Stomach (tissue), 9 donors: ENCODE measurements around the gene GAB1. TPM values are rescaled to one million over a fixed set of nuclear protein-coding genes. Genes with fewer than 3 reads are reported as not detected.

Experiments
- DNase-seq, 2 donors: peaks; one replicate each; pipeline versions ENCODE4 v3.0.0 to v3.0.0-alpha.2; 2013 to 2019
- H3K27ac ChIP-seq, 5 donors: fragments of 200-600 bp in 4 of 5; sonication (generic) in 4 of 5; one replicate each; pipeline ENCODE4 v1.5.1; 2013 to 2019; ENCODE audit warnings: mild to moderate bottlenecking in 1 of 5, moderate library complexity in 1 of 5
- H3K27me3 ChIP-seq, 3 donors: fragments of 200-600 bp; sonication (generic); one replicate each; pipeline ENCODE4 v1.5.1; 2017 to 2019; ENCODE audit warnings: mixed run types in 1 of 3
- H3K36me3 ChIP-seq, 4 donors: fragments of 200-600 bp; sonication (generic); 1 replicate in 3 of 4; 2 replicates in 1 of 4; pipeline ENCODE4 v1.5.1; 2016 to 2019
- H3K4me1 ChIP-seq, 4 donors: fragments of 200-600 bp; sonication (generic); one replicate each; pipeline ENCODE4 v1.5.1; 2016 to 2019
- H3K4me3 ChIP-seq, 4 donors: fragments of 200-600 bp; sonication (generic) in 3 of 4; one replicate each; pipeline ENCODE4 v1.5.1; 2016 to 2019; ENCODE audit warnings: mild to moderate bottlenecking in 1 of 4
- H3K9me3 ChIP-seq, 4 donors: fragments of 200-600 bp; sonication (generic); one replicate each; pipeline ENCODE4 v1.5.1; 2016 to 2019
- EP300 ChIP-seq: sonication (generic); formaldehyde crosslinking; IDR thresholded peaks from one replicate; pipeline ENCODE4 v1.6.1; 2017; ENCODE audit warnings: antibody characterized with exemption
- POLR2A ChIP-seq, 4 donors: fragments of 450-650 bp; IDR thresholded peaks; one replicate each; pipeline ENCODE4 v1.6.1; 2016; ENCODE audit warnings: antibody characterized with exemption in 4 of 4, control low read depth in 2 of 4, mild to moderate bottlenecking in 1 of 4, moderate library complexity in 1 of 4
- POLR2AphosphoS5 ChIP-seq, 3 donors: sonication (generic); formaldehyde crosslinking; IDR thresholded peaks; one replicate each; pipeline ENCODE4 v1.6.1; 2016; ENCODE audit warnings: antibody characterized with exemption in 3 of 3
- WGBS, 5 donors: extraction: QIAGEN DNeasy Blood & Tissue Kit in 3 of 5; methylation state at CpG; one replicate each; pipeline versions ENCODE4 v1.1.5 to v1.1.7; 2013 to 2018; 5-methylcytosine and 5-hydroxymethylcytosine counted together
- intact Hi-C: fragments of 100-400 bp; cut with DNase I; formaldehyde crosslinking; loops from one replicate; pipeline ENCODE4 v1.15.1; 2023; ENCODE audit warnings: low total_unique reads
- polyA plus RNA-seq, 3 donors: library from polyadenylated mRNA; stranded (reverse); fragments of 200-250 nt; gene quantifications; one replicate each; pipeline ENCODE4 v1.2.3, GENCODE V29; 2013
- total RNA-seq, 5 donors: library from RNA; depleted of rRNA; stranded (reverse); fragments of >200 nt; gene quantifications; one replicate each; pipeline versions ENCODE4 v1.1.0 to v1.2.3, GENCODE V29; 2014 to 2016
- TF ChIP-seq, protein P1 (sequence below), 7 experiments: fragments of 450-650 bp in 4 of 7; fragments of 200-600 bp in 3 of 7; sonication (generic) in 3 of 7; IDR thresholded peaks; one replicate each; pipeline ENCODE4 v1.5.1; 2016 to 2019; ENCODE audit warnings: antibody characterized with exemption in 7 of 7, control low read depth in 2 of 7, mild to moderate bottlenecking in 1 of 7
- donor health status: healthy with polysubstance abuse.
- donor health status: Bipolar disorder and iron deficiency.
- donor health status: healthy.

GAB1 gene
- total and polyA plus RNA-seq, 8 donors = 3.2 to 101 (median 29.0) TPM

- no peaks in the 10 kb centered on the region for H3K27me3 ChIP-seq
- H3K36me3 ChIP-seq = peaks cover 0 to 67% (median 54%) of the 10 kb centered on the region in 4 donors
- 86 to 94% (median 93%) methylated on average over 1 of the region's 1 CpG for WGBS, 5 donors
- H3K4me1 ChIP-seq = peaks cover 0 to 8% (median 0%) of the 10 kb centered on the region in 4 donors
- H3K4me3 ChIP-seq = no peak overlapping the region
- intact Hi-C loops = no loop called here
- no peak for DNase-seq
- peaks cover 0 to 6% (median 3%) of the 10 kb centered on the region in 4 donors for H3K9me3 ChIP-seq
- TF ChIP-seq, protein P1, sequence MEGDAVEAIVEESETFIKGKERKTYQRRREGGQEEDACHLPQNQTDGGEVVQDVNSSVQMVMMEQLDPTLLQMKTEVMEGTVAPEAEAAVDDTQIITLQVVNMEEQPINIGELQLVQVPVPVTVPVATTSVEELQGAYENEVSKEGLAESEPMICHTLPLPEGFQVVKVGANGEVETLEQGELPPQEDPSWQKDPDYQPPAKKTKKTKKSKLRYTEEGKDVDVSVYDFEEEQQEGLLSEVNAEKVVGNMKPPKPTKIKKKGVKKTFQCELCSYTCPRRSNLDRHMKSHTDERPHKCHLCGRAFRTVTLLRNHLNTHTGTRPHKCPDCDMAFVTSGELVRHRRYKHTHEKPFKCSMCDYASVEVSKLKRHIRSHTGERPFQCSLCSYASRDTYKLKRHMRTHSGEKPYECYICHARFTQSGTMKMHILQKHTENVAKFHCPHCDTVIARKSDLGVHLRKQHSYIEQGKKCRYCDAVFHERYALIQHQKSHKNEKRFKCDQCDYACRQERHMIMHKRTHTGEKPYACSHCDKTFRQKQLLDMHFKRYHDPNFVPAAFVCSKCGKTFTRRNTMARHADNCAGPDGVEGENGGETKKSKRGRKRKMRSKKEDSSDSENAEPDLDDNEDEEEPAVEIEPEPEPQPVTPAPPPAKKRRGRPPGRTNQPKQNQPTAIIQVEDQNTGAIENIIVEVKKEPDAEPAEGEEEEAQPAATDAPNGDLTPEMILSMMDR (IDR thresholded peaks at IDR 0.05) = no peak
- no peak for TF ChIP-seq POLR2AphosphoS5 (IDR thresholded peaks at IDR 0.05)
- TF ChIP-seq EP300 = no peak
- no peak for TF ChIP-seq POLR2A (IDR thresholded peaks at IDR 0.05)
- no peak overlapping the region for H3K27ac ChIP-seq
Observed at GRCh38 chr4:143435955-143436354, 99.3 kb downstream of the GAB1 start.

DNA sequence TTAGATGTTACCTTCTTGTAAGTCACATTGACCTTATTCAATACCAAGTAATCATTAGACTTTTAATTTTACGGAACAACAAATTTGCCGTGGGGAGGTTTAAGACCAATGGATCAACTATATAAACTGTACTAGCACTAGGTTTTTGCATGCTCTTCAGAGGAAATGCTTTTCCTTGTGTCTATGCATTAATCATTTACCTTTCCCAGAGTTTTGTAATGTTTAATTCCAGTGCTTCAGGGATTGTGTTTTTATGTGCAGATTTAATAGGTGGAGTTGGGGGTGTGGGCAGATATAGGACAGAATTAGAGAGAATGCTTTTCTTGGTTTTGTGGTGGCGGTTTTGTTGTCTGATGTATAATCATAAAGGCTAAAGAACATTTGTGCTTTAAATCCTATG is 100.8 kb downstream of the GAB1 start:
- WGBS, 5 donors = 92 to 98% (median 96%) methylated on average over 3 of the region's 3 CpGs
- Histone ChIP-seq H3K27me3 (no peaks in the 10 kb centered on the region), H3K36me3 (peaks cover 0 to 63% (median 51%) of the 10 kb centered on the region in 4 donors), H3K9me3 (no peaks in the 10 kb centered on the region), H3K27ac (no peak overlapping the region), H3K4me1 (peaks cover 0 to 20% (median 6%) of the 10 kb centered on the region in 4 donors), H3K4me3 (no peak overlapping the region)
- intact Hi-C loops = no loop called here
- DNase-seq = no peak
- no peak for TF ChIP-seq POLR2AphosphoS5 (IDR thresholded peaks at IDR 0.05)
- TF ChIP-seq POLR2A (IDR thresholded peaks at IDR 0.05) = no peak
- no peak for TF ChIP-seq EP300
- TF ChIP-seq, protein P1 (IDR thresholded peaks at IDR 0.05) = no peak

GRCh38 chr4:143437937-143438336 is 101.3 kb downstream of the GAB1 start:
- DNase-seq = no peak
- no peak for TF ChIP-seq POLR2AphosphoS5 (IDR thresholded peaks at IDR 0.05)
- TF ChIP-seq, protein P1 (IDR thresholded peaks at IDR 0.05) = no peak
- 75 to 85% (median 82%) methylated on average over 5 of the region's 5 CpGs for WGBS, 5 donors
- Histone ChIP-seq H3K9me3 (no peaks in the 10 kb centered on the region), H3K4me3 (no peak overlapping the region), H3K4me1 (peaks cover 0 to 16% (median 6%) of the 10 kb centered on the region in 4 donors), H3K36me3 (peaks cover 0 to 63% (median 49%) of the 10 kb centered on the region in 4 donors), H3K27ac (no peak overlapping the region), H3K27me3 (no peaks in the 10 kb centered on the region)
- intact Hi-C loops = no loop called here

GRCh38 chr4:143438710-143439109 is 102.0 kb downstream of the GAB1 start:
- Histone ChIP-seq H3K4me1 (peaks cover 0 to 16% (median 6%) of the 10 kb centered on the region in 4 donors), H3K27me3 (no peaks in the 10 kb centered on the region), H3K9me3 (no peaks in the 10 kb centered on the region), H3K36me3 (peaks cover 0 to 58% (median 42%) of the 10 kb centered on the region in 4 donors), H3K27ac (no peak overlapping the region), H3K4me3 (no peak overlapping the region)
- TF ChIP-seq POLR2A (IDR thresholded peaks at IDR 0.05) (no peak), EP300 (no peak)
- no peak for DNase-seq
- intact Hi-C loops = no loop called here
- WGBS, 5 donors = 70 to 91% (median 73%) methylated on average over 2 of the region's 2 CpGs

GRCh38 chr4:143441109-143441508 is 104.4 kb downstream of the GAB1 start:
- intact Hi-C loops = no loop called here

More at GRCh38 chr4:143441109-143441508, 104.4 kb downstream of the GAB1 start:
- H3K36me3 ChIP-seq = peaks cover 0 to 52% (median 37%) of the 10 kb centered on the region in 4 donors
- no peaks in the 10 kb centered on the region for H3K27me3 ChIP-seq
- no peak overlapping the region for H3K4me3 ChIP-seq
- H3K9me3 ChIP-seq = no peaks in the 10 kb centered on the region
- peaks cover 0 to 16% (median 6%) of the 10 kb centered on the region in 4 donors for H3K4me1 ChIP-seq
- TF ChIP-seq EP300 = no peak
- no peak for TF ChIP-seq POLR2A (IDR thresholded peaks at IDR 0.05)
- DNase-seq = no peak
- no peak overlapping the region for H3K27ac ChIP-seq
